Adipose tissue (tissue), 3 donors: ENCODE data around the gene GPR179. TPM values are rescaled to one million over a fixed set of nuclear protein-coding genes. Genes with fewer than 3 reads are reported as not detected.

Experiments used
- polyA plus RNA-seq, 3 donors: library from polyadenylated mRNA; stranded (reverse); fragments of 200-250 nt; gene quantifications; one replicate each; pipeline ENCODE4 v1.2.3, GENCODE V29; 2013
- donor health status: healthy with polysubstance abuse.
- donor health status: Bipolar disorder and iron deficiency.
- donor health status: healthy.

Gene GPR179
- polyA plus RNA-seq, 3 donors: 0.02 to 0.11 (median 0.03) TPM

Other genes with a start within 250 kb of the GPR179 start
- not detected for gene TBC1D3E, start 216.0 kb downstream of the GPR179 start, polyA plus RNA-seq
- not detected for gene TBC1D3, start 151.4 kb downstream of the GPR179 start, polyA plus RNA-seq
- 10 to 100 TPM; 31.3 to 41.4 (median 32.5) TPM for gene MRPL45, start 46.8 kb downstream of the GPR179 start, polyA plus RNA-seq
- 1 to 10 TPM; 4.9 to 9.7 (median 6.3) TPM for gene SOCS7, start 7.9 kb upstream of the GPR179 start, polyA plus RNA-seq
- 10 to 100 TPM in 2 of 3 donors, 1 to 10 TPM in 1; 1.2 to 31.1 (median 18.6) TPM for gene ARHGAP23, start 84.5 kb upstream of the GPR179 start, polyA plus RNA-seq